Brain pericyte (primary cell): ENCODE measurements around the gene ALDH7A1.
"Not testable (repeated sequence)": the region's sequence is repeated elsewhere in the genome, so short reads cannot be mapped to it uniquely, and the experiment has no call there.

ENCODE experiments used
- DNase-seq: peaks from one replicate; pipeline ENCODE4 v3.0.0-alpha.2; 2012; ENCODE audit warnings: low read depth, low spot score

The ALDH7A1 gene

GRCh38 chr5:126535856-126536545, 59.0 kb downstream of the ALDH7A1 start:
- no peak for DNase-seq

- no peak for DNase-seq
These were observed 60.5 kb downstream of the ALDH7A1 start for GRCh38 chr5:126534553-126534952.

DNA sequence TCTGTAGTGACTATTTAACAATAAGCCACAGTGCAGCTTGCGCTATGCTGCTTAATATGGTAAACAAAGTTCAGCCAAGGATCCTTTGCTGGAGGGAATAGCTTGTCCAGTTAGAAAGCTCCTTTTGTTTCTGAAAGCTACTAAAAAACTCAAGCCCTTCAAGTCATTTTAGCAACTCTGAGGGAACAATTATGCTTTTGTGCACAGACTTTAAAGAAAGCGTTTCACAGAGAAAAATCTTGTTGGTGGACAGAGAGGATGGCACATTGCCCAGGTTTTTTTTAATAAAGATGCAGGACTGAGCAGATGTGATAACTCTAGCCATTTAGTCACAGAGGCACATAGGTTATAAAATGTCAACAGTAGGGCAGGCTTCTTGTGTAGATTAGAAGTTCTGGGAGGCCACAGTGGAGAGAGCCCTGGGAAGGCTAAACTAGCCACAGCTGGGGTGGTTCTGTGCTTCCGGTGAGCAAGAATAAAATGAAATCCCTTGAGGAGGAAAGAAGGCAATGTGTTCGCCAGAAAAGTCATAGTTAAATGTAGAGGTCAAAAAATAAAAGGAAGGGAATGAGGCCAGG, 63.4 kb downstream of the ALDH7A1 start:
- no peak for DNase-seq

DNA sequence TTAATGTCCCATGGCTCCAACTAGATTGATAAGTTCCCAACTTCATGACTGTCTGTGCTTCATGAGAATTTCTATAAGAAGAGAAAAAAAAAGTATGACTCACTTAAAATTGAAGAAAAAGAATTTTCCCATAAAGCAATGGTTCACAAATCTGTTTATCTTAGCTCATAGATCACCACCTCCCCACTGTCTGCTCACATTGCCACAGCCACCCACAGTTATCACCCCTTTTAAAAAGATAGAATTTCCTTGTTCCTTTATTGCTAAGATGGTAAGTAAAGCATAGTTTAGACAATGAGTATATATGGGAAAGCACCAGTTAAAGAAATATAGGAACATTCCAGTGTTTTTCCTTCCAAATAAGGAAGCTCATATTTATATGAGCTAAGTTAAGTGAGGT, 67.1 kb downstream of the ALDH7A1 start:
- peak; percentile 70 for DNase-seq

DNA sequence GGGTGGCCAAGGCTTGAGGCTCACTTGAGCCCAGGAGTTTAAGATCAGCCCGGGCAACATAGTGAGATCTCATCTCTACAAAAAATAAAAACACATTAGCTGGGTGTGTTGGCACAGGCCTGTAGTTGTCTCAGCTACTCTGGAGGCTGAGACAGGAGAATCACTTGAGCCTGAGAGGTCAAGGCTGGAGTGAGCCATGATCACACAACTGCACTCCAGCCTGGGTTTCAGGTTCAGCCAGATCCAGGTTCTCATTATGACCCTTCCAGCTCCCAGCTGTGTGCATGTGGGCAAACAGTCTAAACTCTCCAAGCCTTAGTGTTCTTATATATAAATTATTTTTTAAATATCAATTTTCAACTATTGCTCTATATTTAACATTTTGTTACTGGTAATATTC, 67.9 kb downstream of the ALDH7A1 start:
- DNase-seq, result no peak

DNA sequence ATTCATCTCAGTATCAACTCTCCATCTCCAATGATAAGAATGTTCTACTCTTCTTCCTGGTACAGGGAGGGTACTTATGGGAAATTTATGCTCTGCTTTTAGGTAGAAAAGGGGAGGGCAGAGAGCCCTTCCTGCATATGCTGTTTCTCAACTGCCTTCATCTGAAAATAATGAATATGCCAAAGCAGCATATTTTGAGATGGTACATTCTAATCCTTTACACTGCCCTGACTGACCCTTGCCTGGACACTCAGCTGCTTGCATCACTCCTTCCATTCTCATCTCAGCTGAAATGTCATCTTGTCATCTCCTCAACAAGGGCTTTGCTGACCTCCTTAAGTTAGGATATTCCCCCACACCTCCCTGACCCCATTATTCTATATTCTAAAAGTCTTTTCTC, 68.5 kb downstream of the ALDH7A1 start:
- no peak for DNase-seq

DNA sequence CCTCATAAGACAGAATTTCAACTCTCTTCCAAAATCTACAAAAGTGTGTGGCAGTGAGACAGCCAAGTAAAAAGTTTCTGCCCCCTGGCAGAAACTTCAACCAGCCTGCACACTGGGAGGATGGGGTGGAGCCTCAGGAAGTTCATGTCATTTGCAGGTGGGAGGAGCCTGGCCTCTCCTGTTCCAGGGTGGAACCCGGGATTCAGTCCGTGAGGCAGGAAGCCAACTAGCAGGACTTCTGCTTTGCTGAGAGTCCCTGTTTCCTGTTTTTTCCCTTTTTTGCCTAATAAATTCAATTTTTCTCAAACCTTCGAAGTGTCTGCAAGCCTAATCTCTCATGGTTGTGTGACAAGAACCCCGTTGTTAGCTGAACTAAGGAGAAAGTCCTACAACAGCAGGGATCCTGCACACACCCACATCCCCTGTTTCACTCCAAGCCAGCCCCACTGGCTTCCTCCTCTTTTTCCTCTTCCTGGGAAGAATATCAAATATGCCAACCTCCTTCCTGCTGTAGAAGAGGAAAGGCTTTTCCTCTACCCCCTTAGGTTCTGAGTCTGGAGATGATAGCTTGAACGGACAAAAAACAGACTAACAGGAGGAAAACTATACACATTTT, 69.3 kb downstream of the ALDH7A1 start:
- no peak for DNase-seq

GRCh38 chr5:126523818-126524510, 71.1 kb downstream of the ALDH7A1 start:
- no peak for DNase-seq

- DNase-seq, result no peak
These were observed 73.9 kb downstream of the ALDH7A1 start for GRCh38 chr5:126521130-126521529.

DNA sequence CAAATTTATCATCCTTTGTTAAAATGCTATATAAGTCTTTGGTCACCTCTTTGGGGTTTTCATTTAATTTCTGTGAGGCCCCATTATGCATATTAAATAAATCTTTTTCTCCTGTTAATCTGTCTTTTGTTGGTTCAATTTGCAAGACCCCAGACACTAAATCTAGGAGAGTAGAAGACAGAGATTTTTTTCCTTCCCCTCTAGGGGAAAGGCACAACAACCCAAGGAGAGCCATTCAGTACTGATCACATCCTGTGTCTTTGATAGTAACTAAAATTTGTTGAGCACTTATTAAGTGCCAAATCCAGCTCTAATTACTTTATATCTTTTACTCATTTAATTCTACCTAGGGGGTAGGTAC, 74.4 kb downstream of the ALDH7A1 start:
- DNase-seq, result no peak

- peak; percentile 26 for DNase-seq
These were observed 75.1 kb downstream of the ALDH7A1 start for GRCh38 chr5:126519637-126520592.

DNA sequence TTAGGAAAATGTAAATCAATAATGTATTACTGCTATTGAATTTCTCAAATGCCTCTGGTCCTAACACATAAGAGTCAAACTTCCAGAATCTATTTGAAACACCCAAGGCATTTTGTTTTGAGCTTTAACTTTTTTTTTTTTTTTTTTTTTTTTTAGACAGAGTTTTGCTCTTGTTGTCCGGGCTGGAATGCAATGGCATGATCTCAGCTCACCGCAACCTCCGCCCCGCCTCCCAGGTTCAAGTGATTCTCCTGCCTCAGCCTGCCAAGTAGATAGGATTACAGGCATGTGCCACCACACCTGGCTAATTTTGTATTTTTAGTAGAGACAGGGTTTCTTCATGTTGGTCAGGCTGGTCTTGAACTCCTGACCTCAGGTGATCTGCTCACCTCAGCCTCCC, 75.8 kb downstream of the ALDH7A1 start:
- DNase-seq, result not testable (repeated sequence)

GRCh38 chr5:126516852-126517251, 78.2 kb downstream of the ALDH7A1 start:
- DNase-seq, result no peak

- DNase-seq, result no peak
These were observed 78.9 kb downstream of the ALDH7A1 start for GRCh38 chr5:126516133-126516532.

DNA sequence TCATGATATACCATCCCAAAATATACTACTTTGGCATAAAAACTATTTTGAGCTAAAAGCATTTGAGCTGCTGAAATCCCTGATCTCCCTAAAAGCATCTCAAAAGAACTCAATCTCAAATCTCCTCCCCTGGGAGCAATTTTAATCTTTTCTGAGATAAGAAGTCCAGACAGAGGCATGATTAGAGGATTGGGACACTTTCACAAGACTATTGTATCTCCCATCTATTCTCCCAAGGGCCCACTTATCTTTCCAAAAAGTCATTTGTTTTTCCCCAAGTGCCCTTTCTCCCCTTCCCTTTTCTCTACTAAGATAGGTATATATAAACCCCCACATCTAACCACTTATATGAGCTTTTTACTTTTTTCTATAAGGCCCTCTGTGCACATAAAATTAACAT, 79.7 kb downstream of the ALDH7A1 start:
- DNase-seq, result no peak

DNA sequence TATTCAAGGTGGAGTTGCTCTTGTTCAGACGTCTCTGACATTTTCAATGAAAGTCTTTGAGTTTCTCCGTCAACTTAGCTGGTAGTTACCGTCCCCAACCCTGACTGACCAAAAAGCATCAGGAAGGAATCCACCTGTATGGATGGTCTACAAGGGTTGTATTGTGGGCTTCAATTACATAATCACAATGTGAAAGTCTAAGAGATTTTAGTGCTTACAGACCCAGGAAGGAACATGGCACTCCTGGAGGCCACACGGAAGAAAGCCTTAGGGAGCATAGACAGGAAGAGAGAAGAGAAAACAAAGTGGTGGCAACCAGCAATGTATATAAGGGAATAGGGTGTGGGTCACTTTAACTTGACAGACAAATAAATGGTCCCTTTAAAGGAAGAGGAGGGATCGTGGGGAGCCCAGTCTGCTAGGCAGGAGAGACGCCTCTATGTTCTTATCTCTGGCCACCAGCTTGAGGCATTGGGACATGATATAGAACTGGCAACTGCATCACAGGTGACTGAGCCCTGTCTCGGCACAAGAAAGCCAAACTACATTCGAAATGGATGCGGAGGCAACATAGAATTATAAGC, 80.4 kb downstream of the ALDH7A1 start:
- no peak for DNase-seq

DNA sequence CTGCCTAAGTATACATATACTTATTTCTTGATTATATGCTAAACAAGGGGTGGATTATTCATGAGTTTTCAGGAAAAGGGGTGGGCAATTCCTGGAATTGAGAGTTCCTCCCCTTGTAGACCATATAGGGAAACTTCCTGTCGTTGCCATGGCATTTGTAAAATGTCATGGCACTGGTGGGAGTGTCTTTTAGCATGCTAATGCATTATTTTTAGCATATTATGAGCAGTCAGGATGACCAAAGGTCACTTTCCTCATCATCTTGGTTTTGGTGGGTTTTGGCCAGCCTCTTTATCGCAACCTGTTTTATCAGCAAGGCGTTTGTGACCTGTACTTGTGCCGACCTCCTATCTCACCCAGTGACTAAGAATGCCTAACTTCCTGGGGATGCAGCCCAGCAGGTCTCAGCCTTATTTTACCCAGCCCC, 80.9 kb downstream of the ALDH7A1 start:
- no peak for DNase-seq

- DNase-seq, result no peak
These were observed 81.3 kb downstream of the ALDH7A1 start for GRCh38 chr5:126513703-126514102.

DNA sequence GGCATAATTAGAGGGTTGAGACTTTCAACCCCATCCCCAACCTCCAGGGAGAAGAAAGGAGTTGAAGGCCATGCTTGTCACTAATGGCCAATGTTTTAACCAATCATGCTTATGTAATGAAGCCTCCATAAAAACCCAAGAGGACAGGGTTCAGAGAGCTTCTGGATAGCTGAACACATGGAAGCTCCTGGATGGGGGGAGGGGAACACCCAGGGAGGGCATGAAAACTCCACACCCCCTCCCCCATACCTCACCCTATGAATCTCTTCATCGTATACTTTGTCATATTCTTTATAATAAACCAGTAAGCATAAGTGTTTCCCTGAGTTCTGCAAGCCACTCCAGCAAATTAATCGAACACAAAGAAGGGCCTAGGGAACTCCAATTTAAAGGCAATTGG, 81.7 kb downstream of the ALDH7A1 start:
- no peak for DNase-seq

DNA sequence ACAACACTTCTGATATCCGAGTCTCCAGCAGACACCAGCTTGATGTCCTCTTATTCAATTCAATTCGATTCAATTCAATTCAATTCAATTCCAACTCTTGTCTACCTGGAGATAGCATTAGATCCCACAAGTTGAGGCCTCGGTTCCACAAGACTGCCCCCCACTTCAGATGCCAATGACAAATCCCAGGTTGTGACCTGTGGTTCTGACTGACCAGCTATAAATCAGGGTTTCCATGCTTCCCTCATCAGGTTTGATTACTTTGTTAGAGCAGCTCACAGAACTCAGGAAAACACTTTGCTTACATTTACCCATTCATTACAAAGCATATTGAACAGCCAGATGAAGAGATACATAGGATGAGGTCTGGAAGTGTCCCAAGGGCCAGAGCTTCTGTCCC, 82.6 kb downstream of the ALDH7A1 start:
- DNase-seq, result no peak

DNA sequence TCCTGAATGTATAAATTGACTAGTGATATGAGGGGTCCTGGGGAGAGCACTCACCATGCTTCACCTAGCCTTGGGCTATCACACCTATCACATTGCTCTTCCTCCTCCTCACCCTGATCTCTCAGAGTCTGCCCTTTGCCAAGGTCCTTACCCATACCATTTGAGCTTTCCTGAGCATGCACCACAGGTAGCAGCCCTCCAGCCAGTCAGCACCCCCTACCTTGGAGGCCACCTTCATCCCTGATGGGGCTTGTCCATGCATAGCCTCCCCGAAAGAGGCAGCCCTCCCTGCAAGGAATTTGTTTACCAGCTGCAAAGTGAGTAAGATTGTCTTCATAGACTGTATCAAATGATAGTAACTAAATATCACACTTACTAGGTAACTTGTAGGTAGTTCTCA, 83.1 kb downstream of the ALDH7A1 start:
- no peak for DNase-seq
